ENCODE measurements around the gene RALGPS1. TPM values are rescaled to one million over a fixed set of nuclear protein-coding genes. Genes with fewer than 3 reads are reported as not detected.

RALGPS1 gene
- total RNA-seq, 4 donors from 2014 or later, result 2.2 to 10.3 (median 5.4) TPM

DNA sequence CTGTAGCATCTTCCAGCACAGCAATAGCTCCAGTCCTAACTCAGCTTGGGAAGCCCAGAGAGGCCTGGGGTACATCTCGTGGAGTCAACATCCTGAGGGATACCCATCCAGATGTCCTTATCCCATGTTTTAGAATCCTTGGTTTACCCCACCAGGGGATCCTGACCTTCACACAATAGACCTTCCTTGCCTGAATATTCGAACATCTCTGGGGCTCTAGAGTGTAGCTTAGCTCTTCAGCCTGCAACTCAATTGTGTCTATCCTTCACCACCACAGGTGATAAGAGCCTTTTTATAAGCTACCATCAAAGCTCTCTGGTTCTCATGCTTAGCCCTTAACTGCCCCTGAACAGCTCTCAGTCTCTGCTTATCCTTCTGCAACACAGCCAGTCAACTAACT lies 7.5 kb upstream of the RALGPS1 start:
- H3K36me3 ChIP-seq, result no peaks in the 10 kb centered on the region
- in situ Hi-C loops (cut with MboI; ENCODE audit: low sequenced_read_pairs in 4 of 4) (no loop called here), intact Hi-C loops (cut with DNase I; ENCODE audit: low total_unique reads) (no loop called here)
- no peaks in the 10 kb centered on the region for H3K4me1 ChIP-seq
- H3K4me3 ChIP-seq, result no peak overlapping the region
- H3K27ac ChIP-seq, result no peak overlapping the region
- no peak for TF ChIP-seq POLR2A (IDR thresholded peaks at IDR 0.05)
- TF ChIP-seq, protein P1, sequence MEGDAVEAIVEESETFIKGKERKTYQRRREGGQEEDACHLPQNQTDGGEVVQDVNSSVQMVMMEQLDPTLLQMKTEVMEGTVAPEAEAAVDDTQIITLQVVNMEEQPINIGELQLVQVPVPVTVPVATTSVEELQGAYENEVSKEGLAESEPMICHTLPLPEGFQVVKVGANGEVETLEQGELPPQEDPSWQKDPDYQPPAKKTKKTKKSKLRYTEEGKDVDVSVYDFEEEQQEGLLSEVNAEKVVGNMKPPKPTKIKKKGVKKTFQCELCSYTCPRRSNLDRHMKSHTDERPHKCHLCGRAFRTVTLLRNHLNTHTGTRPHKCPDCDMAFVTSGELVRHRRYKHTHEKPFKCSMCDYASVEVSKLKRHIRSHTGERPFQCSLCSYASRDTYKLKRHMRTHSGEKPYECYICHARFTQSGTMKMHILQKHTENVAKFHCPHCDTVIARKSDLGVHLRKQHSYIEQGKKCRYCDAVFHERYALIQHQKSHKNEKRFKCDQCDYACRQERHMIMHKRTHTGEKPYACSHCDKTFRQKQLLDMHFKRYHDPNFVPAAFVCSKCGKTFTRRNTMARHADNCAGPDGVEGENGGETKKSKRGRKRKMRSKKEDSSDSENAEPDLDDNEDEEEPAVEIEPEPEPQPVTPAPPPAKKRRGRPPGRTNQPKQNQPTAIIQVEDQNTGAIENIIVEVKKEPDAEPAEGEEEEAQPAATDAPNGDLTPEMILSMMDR (IDR thresholded peaks at IDR 0.05 in 4 of 5, conservative IDR thresholded peaks at IDR 0.05 in 1 of 5), result no peak
- DNase-seq, result no peak
- no peaks in the 10 kb centered on the region for H3K27me3 ChIP-seq
- H3K9me3 ChIP-seq, result no peaks in the 10 kb centered on the region
- ATAC-seq, result no peak

DNA sequence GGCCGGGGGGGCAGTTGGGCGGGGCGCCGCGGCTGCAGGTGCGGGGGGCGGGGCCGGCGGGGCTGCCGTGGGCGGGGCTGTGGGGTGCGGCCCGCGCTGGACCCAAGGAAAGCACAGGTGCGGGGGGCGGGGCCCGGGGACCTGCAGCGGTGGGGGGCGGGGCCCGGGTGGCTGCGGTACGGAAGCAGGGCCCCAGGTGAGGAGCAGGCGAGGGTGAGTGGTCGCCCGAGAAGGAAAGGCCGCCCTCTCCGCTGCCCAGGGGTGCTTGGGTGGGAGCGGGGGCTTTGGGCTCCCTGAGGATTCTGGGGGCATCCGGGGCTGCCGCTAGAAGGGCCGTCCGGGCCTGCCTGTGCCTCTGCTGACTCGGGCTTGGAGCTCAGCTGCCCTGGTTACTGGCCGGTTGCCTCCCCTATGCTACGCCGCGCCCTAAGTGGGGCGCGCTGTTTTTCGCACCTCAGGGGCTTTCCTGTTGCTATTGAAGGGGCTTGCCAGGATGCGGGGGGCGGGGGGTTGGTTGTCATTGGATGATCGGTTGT lies 767 bp downstream of the RALGPS1 start:
- intact Hi-C loops (cut with DNase I; ENCODE audit: low total_unique reads) (loop anchor here (2.0 kb wide), 1 partner anchor 55 kb away; the partner anchor contains the start of gene ZBTB34), in situ Hi-C loops (cut with MboI; ENCODE audit: low sequenced_read_pairs in 4 of 4) (no loop called here)
- no peaks in the 10 kb centered on the region for H3K36me3 ChIP-seq
- ATAC-seq (no peak), DNase-seq (peak in 1 of 2 donors; percentile 28)
- H3K27me3 ChIP-seq, result no peaks in the 10 kb centered on the region
- no peak for TF ChIP-seq POLR2A (IDR thresholded peaks at IDR 0.05)
- TF ChIP-seq, protein P1 (IDR thresholded peaks at IDR 0.05 in 4 of 5, conservative IDR thresholded peaks at IDR 0.05 in 1 of 5), result no peak
- no peaks in the 10 kb centered on the region for H3K9me3 ChIP-seq
- peak overlapping the region in 3 of 4 donors; percentile 47 to 67 (median 52) for H3K4me3 ChIP-seq
- H3K27ac ChIP-seq, result no peak overlapping the region
- H3K4me1 ChIP-seq, result peaks cover 4 to 10% of the 10 kb centered on the region in 2 donors

DNA sequence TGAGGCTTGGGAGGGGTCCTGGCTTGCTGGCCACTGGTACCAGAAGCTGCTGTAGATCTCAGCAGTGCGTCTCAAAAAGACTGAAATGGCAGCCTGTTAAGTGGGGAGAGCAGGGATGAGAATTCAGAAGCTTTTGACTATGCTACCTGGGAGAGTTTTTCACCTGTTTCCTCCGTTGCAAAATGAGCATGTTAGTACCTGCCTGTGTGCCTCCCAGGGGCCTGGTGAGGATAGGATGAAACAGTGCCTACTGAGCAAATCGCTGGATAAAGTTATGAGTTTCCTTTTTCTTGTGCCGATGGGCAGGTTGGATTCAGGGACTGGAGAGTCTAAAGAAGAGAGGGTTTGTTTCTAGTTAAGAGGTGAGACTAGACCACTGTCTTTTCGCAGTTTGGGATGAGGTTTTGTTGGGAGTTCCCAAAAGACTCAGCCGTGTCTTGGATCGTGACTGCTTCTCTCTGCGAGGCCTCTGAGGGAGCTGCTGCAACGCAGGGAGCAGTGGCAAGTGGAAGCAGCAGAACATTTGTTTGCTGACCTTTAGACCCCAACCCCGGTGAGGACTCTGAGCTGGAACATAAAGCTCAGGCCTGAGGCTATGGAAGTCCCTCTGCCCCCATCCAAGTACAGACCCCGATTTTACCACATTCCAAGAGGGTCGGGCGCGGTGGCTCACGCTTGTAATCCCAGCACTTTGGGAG lies 1.4 kb downstream of the RALGPS1 start:
- no peak for ATAC-seq
- Histone ChIP-seq H3K4me1 (peaks cover 4 to 10% of the 10 kb centered on the region in 2 donors), H3K4me3 (no peak overlapping the region), H3K36me3 (no peaks in the 10 kb centered on the region), H3K27ac (no peak overlapping the region), H3K9me3 (no peaks in the 10 kb centered on the region), H3K27me3 (no peaks in the 10 kb centered on the region)
- DNase-seq, result no peak
- intact Hi-C loops (cut with DNase I; ENCODE audit: low total_unique reads), result loop anchor here (2.0 kb wide), 1 partner anchor 55 kb away; the partner anchor contains the start of gene ZBTB34
- in situ Hi-C loops (cut with MboI; ENCODE audit: low sequenced_read_pairs in 4 of 4), result no loop called here
- no peak for TF ChIP-seq POLR2A (IDR thresholded peaks at IDR 0.05)

DNA sequence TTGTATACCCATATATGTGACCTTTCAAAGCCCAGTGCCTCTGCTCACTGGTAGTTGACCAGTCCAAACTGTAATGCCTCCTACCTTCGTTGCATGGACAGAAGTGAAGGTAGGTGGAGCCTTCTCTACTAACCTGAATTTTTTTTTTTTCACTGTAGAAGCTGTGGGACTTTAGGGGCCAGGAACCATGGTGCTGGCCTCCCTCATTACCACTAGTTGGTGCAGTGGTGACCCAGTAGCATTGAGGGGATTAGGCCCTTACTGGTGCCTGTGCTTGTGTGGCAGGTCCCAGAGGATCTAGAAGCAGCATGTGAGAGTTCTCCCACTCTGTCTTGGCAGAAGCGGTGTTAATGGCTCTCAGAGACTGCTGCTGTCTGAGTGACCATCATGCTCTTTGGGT lies 2.3 kb downstream of the RALGPS1 start:
- DNase-seq (no peak), ATAC-seq (no peak)
- H3K27me3 ChIP-seq, result no peaks in the 10 kb centered on the region
- TF ChIP-seq, protein P1 (IDR thresholded peaks at IDR 0.05 in 4 of 5, conservative IDR thresholded peaks at IDR 0.05 in 1 of 5), result no peak
- no peak for TF ChIP-seq POLR2A (IDR thresholded peaks at IDR 0.05)
- intact Hi-C loops (cut with DNase I; ENCODE audit: low total_unique reads) (no loop called here), in situ Hi-C loops (cut with MboI; ENCODE audit: low sequenced_read_pairs in 4 of 4) (no loop called here)
- H3K4me1 ChIP-seq, result peaks cover 4 to 10% of the 10 kb centered on the region in 2 donors
- no peaks in the 10 kb centered on the region for H3K36me3 ChIP-seq
- H3K9me3 ChIP-seq, result no peaks in the 10 kb centered on the region
- H3K27ac ChIP-seq, result no peak overlapping the region
- H3K4me3 ChIP-seq, result no peak overlapping the region

DNA sequence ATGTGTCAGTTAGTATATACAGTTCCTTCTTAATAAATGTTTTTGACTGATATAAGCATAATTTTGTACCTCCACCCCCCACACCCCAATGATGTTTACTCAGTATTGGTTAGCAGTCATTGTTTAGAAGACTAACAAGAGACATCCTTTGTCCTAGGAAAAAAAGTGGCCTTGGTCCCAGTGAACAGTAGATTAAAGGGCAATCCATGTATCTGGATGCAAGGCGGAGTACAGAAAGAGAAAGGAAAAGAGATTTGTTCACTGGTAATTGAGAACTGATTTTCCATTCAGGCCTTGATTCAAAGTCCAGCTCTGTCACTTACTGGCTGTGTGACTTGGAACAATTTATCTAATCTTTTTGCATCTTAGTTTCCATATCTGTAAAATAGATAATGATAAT lies 4.6 kb downstream of the RALGPS1 start:
- intact Hi-C loops (cut with DNase I; ENCODE audit: low total_unique reads), result no loop called here
- ATAC-seq, result no peak

More for the DNA sequence above, 4.6 kb downstream of the RALGPS1 start:
- no peak for TF ChIP-seq POLR2A (IDR thresholded peaks at IDR 0.05)
- TF ChIP-seq, protein P1 (IDR thresholded peaks at IDR 0.05 in 4 of 5, conservative IDR thresholded peaks at IDR 0.05 in 1 of 5), result no peak
- H3K4me3 ChIP-seq, result no peak overlapping the region
- H3K27ac ChIP-seq, result no peak overlapping the region
- H3K4me1 ChIP-seq, result peaks cover 1 to 9% of the 10 kb centered on the region in 2 donors
- no peaks in the 10 kb centered on the region for H3K27me3 ChIP-seq
- DNase-seq, result no peak
- in situ Hi-C loops (cut with MboI; ENCODE audit: low sequenced_read_pairs in 4 of 4), result no loop called here
- H3K9me3 ChIP-seq, result no peaks in the 10 kb centered on the region
- no peaks in the 10 kb centered on the region for H3K36me3 ChIP-seq

All from gastrocnemius medialis (tissue), 4 donors.